K562 (cell line): ENCODE results near the gene MLLT1. TPM values are rescaled to one million over a fixed set of nuclear protein-coding genes. Genes with fewer than 3 reads are reported as not detected.
A peak's percentile ranks its signal among the peaks of the same experiment; 100 is the strongest.

Experiments used
- ATAC-seq: fragments of 200-7000 bp; cut with Tn5 transposase; 3 replicates; pipeline ENCODE4 v1.9.1; 2020; ENCODE audit warnings: moderate library complexity
- BruUV-seq: library from RNA; stranded (reverse); fragments of 400-500 nt; replicated peaks from 2 replicates; lab custom pipeline; 2021; lab: Mats Ljungman, UMichigan
- CTCF ChIA-PET: fragments of 300-600 bp; formaldehyde crosslinking; extraction: SDS; loops from one replicate; lab custom pipeline; 2021; ENCODE audit warnings: low intra/inter-chr PET ratio; lab: Yijun Ruan, JAX
- POLR2A ChIA-PET: fragments of 300-600, 350-650 bp; sonication (Branson Sonifier 250); formaldehyde crosslinking; extraction: SDS; loops from one replicate; lab custom pipeline; 2021; ENCODE audit warnings: antibody characterized with exemption, inconsistent platforms; lab: Yijun Ruan, JAX
- DNase-seq, 4 experiments: peaks; one replicate each; pipeline versions ENCODE4 v3.0.0 to v3.0.0-alpha.2; 2011 to 2018; ENCODE audit warnings: low spot score in 3 of 4, mixed read lengths in 3 of 4; ENCODE audit errors: extremely low read depth in 1 of 4
- FAIRE-seq: peaks from 2 replicates; lab custom pipeline; 2011; peaks lifted over from hg19 to GRCh38; lab: Jason Lieb, UNC
- H2AFZ ChIP-seq: 2 replicates; pipeline ENCODE4 v1.6.0; 2011; ENCODE audit warnings: low read depth, low read length, control low read depth, inconsistent platforms
- H3K27ac ChIP-seq: fragments of 200-600 bp; 3 replicates; pipeline ENCODE4 v1.8.0; 2011; ENCODE audit warnings: low read depth, mild to moderate bottlenecking, control low read depth, inconsistent platforms, low read length, moderate library complexity, mixed read lengths; ENCODE audit errors: extremely low read depth
- H3K27me3 ChIP-seq, 2 experiments: fragments of 300-600 bp in 1 of 2; 2 replicates in 1 of 2; 3 replicates in 1 of 2; pipeline versions ENCODE4 v1.6.0 to v1.8.0; 2011; ENCODE audit warnings: inconsistent platforms in 2 of 2, low read length in 2 of 2, mild to moderate bottlenecking in 1 of 2, mixed read lengths in 1 of 2, moderate library complexity in 1 of 2; ENCODE audit not compliant: control insufficient read depth in 2 of 2, insufficient read depth in 2 of 2
- H3K36me3 ChIP-seq: fragments of 300-600 bp; 3 replicates; pipeline ENCODE4 v1.8.0; 2011; ENCODE audit warnings: mild to moderate bottlenecking, low read length, inconsistent platforms; ENCODE audit not compliant: control insufficient read depth, insufficient read depth
- H3K4me1 ChIP-seq, 2 experiments: fragments of 200-600 bp in 1 of 2; replicated peaks in 1 of 2; 2 replicates in 1 of 2; 3 replicates in 1 of 2; pipeline versions ENCODE4 v1.5.1 to v1.8.0; 2011; ENCODE audit warnings: inconsistent platforms in 2 of 2, low read length in 2 of 2, mild to moderate bottlenecking in 1 of 2, mixed read lengths in 1 of 2, moderate library complexity in 1 of 2; ENCODE audit not compliant: control insufficient read depth in 2 of 2, insufficient read depth in 2 of 2
- H3K4me2 ChIP-seq: 2 replicates; pipeline ENCODE4 v1.6.1; 2011; ENCODE audit warnings: low read length, control low read depth, inconsistent platforms, mixed read lengths; ENCODE audit not compliant: insufficient read depth
- H3K4me3 ChIP-seq: fragments of 200-600 bp; sonication (generic), shearing (Covaris generic); 2 replicates; pipeline ENCODE4 v1.5.1; 2016; ENCODE audit warnings: control low read depth, inconsistent platforms
- H3K79me2 ChIP-seq: fragments of 200-600 bp; 3 replicates; pipeline ENCODE4 v1.8.0; 2011; ENCODE audit warnings: low read length, inconsistent platforms; ENCODE audit not compliant: control insufficient read depth, insufficient read depth
- H3K9ac ChIP-seq, 2 experiments: 2 replicates each; pipeline versions ENCODE4 v1.6.0 to v1.6.1; 2011; ENCODE audit warnings: low read depth in 2 of 2, low read length in 2 of 2, control low read depth in 1 of 2, inconsistent platforms in 1 of 2, mild to moderate bottlenecking in 1 of 2, mixed read lengths in 1 of 2; ENCODE audit not compliant: insufficient read depth in 1 of 2
- H3K9me1 ChIP-seq: one replicate; pipeline ENCODE4 v1.6.0; 2011; ENCODE audit warnings: inconsistent platforms, mild to moderate bottlenecking, low read length, moderate library complexity; ENCODE audit not compliant: control insufficient read depth, insufficient read depth
- H3K9me3 ChIP-seq: replicated peaks from 2 replicates; pipeline ENCODE4 v1.5.1; 2011; ENCODE audit warnings: low read depth, low read length, inconsistent platforms; ENCODE audit not compliant: control insufficient read depth, insufficient read depth
- H4K20me1 ChIP-seq: replicated peaks from 2 replicates; pipeline ENCODE4 v1.6.1; 2011; ENCODE audit warnings: low read length, inconsistent platforms, mixed read lengths; ENCODE audit not compliant: control insufficient read depth, insufficient read depth
- NCOA4 ChIP-seq: fragments of 450-650 bp; IDR thresholded peaks from 2 replicates; pipeline ENCODE4 v1.6.1; 2018; ENCODE audit warnings: mild to moderate bottlenecking; ENCODE audit not compliant: partially characterized antibody
- TFE3 ChIP-seq: fragments of 450-650 bp; formaldehyde crosslinking; IDR thresholded peaks from 2 replicates; pipeline ENCODE4 v1.4.0; 2020; ENCODE audit warnings: mild to moderate bottlenecking, mixed read lengths
- TSC22D4 ChIP-seq: fragments of 450-650 bp; IDR thresholded peaks from 2 replicates; pipeline ENCODE4 v1.6.1; 2016; ENCODE audit warnings: missing genetic modification characterization, missing biosample characterization, control low read depth
- USF1 ChIP-seq: sonication (generic); formaldehyde crosslinking; IDR thresholded peaks from 2 replicates; pipeline ENCODE4 v1.9.0; 2022; ENCODE audit warnings: mild to moderate bottlenecking, missing genetic modification reagents
- USF2 ChIP-seq: sonication (generic); formaldehyde crosslinking; IDR thresholded peaks from 2 replicates; pipeline ENCODE4 v1.5.0; 2020; ENCODE audit warnings: missing genetic modification reagents
- ZKSCAN3 ChIP-seq: fragments of 250-450 bp; sonication (Bioruptor Pico); IDR thresholded peaks from 2 replicates; pipeline ENCODE4 v1.4.0; 2020
- ZNF785 ChIP-seq: fragments of 250-450 bp; sonication (Bioruptor Pico); IDR thresholded peaks from 2 replicates; pipeline ENCODE4 v1.4.0; 2020; ENCODE audit warnings: mild to moderate bottlenecking
- WGBS: fragments of 100-300 bp; shearing (Covaris generic); methylation state at CpG from one replicate; pipeline ENCODE4 v1.1.6; 2016; ENCODE audit warnings: low coverage, mixed read lengths; ENCODE audit not compliant: insufficient coverage; ENCODE audit errors: missing lambda C conversion rate; 5-methylcytosine and 5-hydroxymethylcytosine counted together
- in situ Hi-C: fragments of 300-500 bp; cut with MboI; formaldehyde crosslinking; loops from 4 replicates; pipeline ENCODE4 v1.15.0; 2018; ENCODE audit warnings: inconsistent platforms, mixed read lengths
- intact Hi-C: fragments of 100-400 bp; cut with micrococcal nuclease; formaldehyde crosslinking; loops from 2 replicates; pipeline ENCODE4 v1.14.2; 2022
- polyA plus RNA-seq, 8 experiments: library from polyadenylated mRNA; depleted of rRNA in 4 of 8; stranded (reverse) in 5 of 8; unstranded in 3 of 8; fragments of >200 nt; fragmentation: Nextera tagmentation in 2 of 8; fragmentation: Illumina TruSeq in 1 of 8; extraction: Ambion mirVana in 2 of 8; extraction: Trizol in 1 of 8; gene quantifications; 2 replicates each; pipeline versions ENCODE4 v1.2.1 to v1.2.3, GENCODE V29; 2011 to 2014; ENCODE audit warnings: inconsistent platforms in 1 of 8, missing spikeins in 1 of 8
- total RNA-seq, 7 experiments: library from RNA; depleted of rRNA in 6 of 7; stranded (reverse); fragments of >200 nt in 6 of 7; fragmentation: Illumina TruSeq in 2 of 7; extraction: Trizol in 2 of 7; gene quantifications; 2 replicates each; pipeline versions ENCODE4 v1.2.1 to v1.2.3, GENCODE V29; 2011 to 2021; ENCODE audit warnings: low replicate concordance in 1 of 7

The MLLT1 gene
- total and polyA plus RNA-seq, 9 of the 15 experiments (the other 6 are each of a cell fraction or from before 2014, with no cell fraction given) = 0.23 to 63.5 (median 15.4) TPM

GRCh38 chr19:6263306-6263705 is 16.5 kb downstream of the MLLT1 start:
- H2AFZ ChIP-seq = no peak overlapping the region
- no peak overlapping the region for H3K4me3 ChIP-seq
- WGBS = 58% methylated on average over 10 of the region's 12 CpGs
- no peak for DNase-seq
- intact Hi-C loops = no loop called here
- H3K4me2 ChIP-seq = no peak overlapping the region
- H3K79me2 ChIP-seq = peaks cover 70% of the 10 kb centered on the region
- H3K9me1 ChIP-seq = no peaks in the 10 kb centered on the region
- ChIA-PET POLR2A (no interaction called here), CTCF (no interaction called here)
- H3K9ac ChIP-seq = peak overlapping the region in 1 of 2 experiments; percentile 79; a peak in 1 of 4 replicates
- TF ChIP-seq USF1 (no peak), TSC22D4 (no peak), ZKSCAN3 (CRISPR knock-in tag) (no peak), TFE3 (CRISPR knock-in tag) (peak; percentile 31), USF2 (CRISPR knock-in tag) (peak; percentile 30; the same call in 1 of the 2 replicates), NCOA4 (no peak), ZNF785 (CRISPR knock-in tag) (no peak)
- no peak for ATAC-seq
- in situ Hi-C loops = no loop called here
- H3K27me3 ChIP-seq = no peaks in the 10 kb centered on the region
- no peak for FAIRE-seq
- no TSS peak for BruUV-seq
- no peaks in the 10 kb centered on the region for H3K9me3 ChIP-seq
- peaks cover 81% of the 10 kb centered on the region for H3K36me3 ChIP-seq
- H4K20me1 ChIP-seq = no peaks in the 10 kb centered on the region
- H3K4me1 ChIP-seq = peaks cover 0 to 19% of the 10 kb centered on the region in 2 experiments; a peak in 2 of 5 replicates
- no peak overlapping the region; the same call in 2 of the 3 replicates for H3K27ac ChIP-seq
